NCI-H2171 (cell line): ENCODE results near the gene SLC43A2.

Experiments used
- DNase-seq: peaks from one replicate; lab custom pipeline; 2025; lab: John Stamatoyannopoulos, UW

SLC43A2 gene

DNA sequence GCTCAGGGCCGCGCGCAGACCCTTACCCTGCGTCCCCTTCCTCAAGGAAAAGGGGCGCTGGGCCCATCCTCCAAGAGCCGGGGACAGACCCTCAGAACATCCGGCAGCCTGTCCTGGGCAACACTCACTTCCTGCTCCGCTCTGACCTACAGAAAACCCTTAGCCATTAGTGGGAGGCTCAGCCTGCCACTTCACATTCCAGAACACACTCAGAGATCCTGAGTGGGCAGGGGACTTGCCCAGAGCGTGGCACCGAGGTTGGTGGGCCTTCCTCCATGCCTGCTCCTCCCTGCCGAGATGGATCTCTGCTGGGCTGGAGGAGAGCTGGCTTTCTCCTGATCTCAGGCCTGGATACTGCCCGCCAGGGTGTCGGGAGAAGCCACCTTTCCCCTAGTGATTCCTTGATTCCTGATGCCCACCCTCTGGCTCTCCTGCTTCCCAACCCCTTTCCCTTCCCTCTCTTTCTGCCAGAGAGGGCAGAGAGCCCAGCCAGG is 15.4 kb upstream of the SLC43A2 start:
- DNase-seq, result no peak

DNA sequence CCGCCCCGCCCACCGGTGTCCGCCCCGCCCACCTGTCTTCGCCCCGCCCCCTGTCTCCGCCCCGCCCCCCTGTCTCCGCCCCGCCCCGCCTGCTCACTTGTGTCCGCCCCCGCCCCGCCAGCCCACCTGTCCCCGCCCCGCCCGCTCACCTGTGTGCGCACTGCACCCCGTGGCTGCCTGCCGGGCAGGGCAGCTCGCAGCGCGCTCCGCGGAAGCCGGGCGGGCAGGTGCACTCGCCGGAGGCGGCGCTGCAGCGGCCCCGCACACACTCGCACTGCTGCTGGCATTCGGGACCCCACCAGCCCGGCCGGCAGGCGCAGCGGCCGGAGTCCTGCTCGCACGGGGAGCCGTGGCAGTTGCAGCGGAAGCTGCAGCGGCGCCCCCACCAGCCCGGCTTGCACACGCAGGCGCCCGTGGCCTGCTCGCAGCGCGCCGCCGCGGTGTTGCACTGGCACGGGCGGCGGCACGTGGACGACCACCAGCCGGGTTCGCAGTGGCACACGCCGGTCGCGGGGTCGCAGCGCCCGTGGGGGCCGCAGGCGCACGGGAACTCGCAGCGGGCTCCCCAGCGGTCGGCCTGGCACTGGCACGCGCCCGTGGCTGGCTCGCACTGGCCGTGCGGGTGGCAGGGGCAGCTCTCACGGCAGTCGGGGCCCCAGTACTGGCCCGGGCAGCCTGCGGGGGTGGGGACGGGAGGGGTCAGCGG is 14.8 kb upstream of the SLC43A2 start:
- peak; percentile 98 for DNase-seq

DNA sequence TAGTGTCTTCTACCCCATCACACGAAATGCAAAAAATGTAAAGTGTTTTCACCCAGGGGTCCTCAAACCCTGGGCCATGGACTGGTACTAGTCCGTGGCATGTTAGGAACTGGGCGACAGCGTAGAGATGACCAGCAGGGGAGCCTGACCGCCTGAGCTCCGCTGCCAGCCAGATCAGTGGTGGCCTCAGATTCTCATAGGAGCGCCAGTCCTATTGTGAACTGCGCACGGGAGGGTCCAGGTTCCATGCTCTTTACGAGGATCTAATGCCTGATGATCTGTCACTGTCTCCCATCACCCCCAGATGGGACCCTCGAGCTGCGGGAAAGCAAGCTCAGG is 12.4 kb upstream of the SLC43A2 start:
- DNase-seq, result no peak

DNA sequence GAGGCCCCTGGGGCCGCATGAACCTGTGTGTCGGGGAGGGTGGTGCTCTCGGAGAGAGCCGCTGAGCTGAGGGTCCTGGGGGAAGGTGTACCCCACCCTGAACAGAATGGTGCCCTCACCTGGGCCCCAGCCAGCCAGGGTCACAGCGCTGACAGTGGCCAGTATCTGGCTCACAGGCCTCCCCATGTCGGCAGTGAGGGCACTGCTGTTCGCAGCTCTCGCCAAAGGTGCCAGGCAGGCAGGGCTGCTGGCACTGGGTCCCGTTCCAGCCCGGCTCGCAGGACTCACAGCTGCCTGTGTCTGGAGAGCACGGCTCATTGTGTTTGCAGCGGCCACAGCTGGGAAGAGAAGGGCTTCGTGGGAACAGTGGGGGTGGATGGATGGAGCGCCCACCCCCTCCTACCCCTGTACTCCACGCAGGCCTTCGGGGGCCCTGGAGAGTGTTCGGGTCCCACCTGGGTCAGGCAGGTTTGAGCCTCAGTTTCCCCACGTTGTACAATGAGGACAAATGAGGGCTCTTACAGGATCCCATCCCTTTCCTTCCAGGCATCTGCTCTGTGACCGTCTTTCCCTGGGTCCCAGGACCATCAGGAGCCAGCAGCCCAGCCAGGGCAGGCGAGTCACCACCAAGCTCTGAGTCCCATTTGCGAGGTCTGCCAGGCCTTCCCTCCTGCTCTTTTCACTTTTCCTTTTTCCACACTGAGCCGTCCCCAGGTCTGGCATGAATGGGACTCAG is 11.9 kb upstream of the SLC43A2 start:
- DNase-seq, result no peak

DNA sequence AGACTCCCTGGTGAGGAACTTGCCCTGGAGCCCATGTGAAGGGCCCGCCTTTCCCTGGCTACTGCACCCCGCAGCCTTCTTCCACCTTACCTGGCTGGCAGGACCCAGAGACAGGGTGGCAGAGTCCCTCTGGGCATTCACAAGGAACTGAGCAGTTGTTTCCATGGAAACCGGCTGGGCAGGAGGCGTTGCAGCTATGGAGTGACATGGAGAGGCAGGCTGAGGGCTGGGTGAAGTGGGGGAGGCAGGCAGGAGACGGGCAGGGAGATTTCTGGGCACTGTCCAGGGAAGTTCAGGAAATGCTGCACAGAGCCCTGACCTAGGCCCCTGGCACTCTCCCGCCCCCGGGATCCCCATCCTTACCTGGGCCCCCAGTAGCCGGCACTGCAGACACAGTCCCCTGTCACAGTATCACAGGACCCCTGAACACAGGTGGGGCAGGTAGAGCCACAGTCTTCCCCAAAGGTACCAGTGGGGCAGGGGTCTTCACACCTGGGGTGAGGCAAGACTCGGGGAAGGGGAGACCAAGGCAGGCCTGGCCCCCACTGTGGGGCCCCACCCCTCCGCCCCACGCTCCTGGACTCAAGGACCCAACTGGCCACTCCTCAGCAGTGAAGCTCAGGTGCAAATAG is 11.0 kb upstream of the SLC43A2 start:
- peak; percentile 21 for DNase-seq

DNA sequence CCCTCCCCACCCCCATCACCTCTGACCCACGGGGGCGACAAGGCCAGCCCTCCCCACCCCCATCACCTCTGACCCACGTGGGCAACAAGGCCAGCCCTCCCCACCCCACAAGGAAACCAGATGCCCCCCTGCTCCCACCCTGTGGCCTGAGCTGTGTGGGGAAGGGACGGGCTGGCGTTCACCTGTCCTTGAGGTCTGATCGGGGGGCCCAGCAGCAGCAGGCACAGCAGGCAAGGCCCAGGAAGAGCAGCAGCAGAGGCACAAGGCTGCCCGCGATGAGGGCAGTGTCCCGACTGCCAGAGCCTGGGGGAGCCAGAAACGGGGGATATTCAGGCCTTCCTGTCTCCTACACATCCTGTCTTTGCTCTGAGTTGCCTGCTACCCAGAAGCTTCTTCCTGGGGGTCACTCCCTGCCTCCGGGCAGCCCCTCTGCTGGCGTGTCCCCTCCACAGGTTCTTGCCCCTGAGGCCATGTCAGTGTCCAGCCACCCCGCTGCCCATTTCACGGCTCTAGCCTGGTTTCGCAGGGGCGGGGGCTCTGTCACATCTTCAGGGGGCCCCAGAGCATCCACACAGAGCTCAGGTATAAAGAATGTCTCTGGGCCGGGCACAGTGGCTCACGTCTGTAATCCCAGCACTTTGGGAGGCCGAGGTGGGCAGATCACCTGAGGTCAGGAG is 10.1 kb upstream of the SLC43A2 start:
- DNase-seq, result no peak

DNA sequence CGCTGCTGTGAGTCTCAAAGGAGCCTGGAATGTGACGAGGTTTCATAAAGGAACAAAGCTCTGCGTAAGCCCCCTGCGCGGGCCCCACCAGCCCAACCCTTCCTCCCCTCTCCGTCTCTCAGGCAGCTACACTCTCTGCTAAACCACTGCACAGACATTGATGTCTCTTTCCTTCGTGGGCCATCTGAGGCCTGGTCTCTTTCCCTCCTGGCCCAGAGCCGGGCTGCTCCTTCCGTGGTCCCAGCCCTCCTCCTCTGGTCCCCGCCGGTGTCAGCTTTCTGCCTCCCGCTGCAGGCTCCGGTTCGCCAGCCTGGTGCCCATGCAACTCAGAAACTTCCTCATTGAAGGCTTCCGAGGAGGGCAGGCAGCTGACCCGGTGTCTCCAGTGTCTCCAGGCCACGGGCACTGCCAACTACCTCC is 9.5 kb upstream of the SLC43A2 start:
- no peak for DNase-seq

DNA sequence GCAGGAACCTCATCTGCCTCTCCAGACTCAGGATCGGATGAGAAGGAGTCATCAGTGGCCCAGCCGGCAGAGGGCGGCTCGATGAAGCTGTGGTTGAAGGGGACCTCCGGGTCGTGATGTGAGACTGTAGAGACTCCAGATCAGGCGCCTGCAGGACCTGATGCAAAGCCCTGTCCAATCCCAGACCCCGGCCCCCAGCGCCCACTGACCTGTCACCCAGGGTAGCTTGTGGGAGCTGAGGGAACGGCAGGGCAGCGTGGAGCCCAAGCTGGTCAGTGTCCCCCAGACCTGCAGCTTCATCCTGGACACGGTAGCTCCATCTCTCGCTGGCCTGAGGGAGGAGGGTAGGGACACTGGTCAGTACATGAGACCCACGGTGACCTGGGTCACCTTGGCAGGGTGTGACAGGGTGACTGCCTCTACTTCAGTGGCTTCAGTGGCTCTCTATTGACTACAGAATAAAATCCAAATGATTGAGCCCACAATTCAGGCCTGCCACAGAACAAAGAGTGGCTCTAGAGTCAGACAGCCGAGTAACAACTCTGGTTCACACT is 8.2 kb upstream of the SLC43A2 start:
- DNase-seq, result no peak

DNA sequence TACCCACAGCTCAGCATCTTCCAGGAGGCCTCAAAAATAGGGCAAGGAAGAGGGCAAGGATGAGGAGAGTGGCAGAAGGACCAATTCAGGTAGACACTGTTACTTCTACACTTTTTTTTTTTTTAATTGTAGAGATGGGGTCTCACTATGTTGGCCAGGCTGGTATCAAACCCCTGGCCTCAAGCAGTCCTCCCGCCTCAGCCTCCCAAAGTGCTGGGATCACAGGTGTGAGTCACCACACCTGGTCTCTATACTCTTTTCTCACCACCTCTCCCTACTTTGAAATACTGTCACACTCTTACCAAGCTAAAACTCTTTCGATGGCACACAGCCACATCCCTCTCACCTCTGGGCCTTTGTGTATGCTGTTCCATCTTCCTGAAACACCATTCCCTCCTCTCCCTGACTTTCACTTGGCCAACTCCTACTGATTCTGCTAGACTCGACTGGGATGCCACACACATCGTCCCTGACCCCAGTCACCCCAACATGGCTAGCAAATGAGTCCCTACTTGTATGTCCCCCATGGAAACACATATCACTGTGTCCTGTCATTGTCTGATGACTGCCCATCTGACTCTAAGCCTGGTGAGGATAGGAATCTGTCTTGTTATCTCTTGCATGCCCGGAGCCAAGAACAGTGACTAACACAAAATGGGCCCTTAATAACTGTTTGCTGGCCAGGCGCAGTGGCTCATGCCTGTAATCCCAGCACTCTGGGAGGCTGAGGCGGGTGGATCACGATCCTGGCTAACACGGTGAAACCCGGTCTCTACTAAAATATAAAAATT is 7.2 kb upstream of the SLC43A2 start:
- no peak for DNase-seq

DNA sequence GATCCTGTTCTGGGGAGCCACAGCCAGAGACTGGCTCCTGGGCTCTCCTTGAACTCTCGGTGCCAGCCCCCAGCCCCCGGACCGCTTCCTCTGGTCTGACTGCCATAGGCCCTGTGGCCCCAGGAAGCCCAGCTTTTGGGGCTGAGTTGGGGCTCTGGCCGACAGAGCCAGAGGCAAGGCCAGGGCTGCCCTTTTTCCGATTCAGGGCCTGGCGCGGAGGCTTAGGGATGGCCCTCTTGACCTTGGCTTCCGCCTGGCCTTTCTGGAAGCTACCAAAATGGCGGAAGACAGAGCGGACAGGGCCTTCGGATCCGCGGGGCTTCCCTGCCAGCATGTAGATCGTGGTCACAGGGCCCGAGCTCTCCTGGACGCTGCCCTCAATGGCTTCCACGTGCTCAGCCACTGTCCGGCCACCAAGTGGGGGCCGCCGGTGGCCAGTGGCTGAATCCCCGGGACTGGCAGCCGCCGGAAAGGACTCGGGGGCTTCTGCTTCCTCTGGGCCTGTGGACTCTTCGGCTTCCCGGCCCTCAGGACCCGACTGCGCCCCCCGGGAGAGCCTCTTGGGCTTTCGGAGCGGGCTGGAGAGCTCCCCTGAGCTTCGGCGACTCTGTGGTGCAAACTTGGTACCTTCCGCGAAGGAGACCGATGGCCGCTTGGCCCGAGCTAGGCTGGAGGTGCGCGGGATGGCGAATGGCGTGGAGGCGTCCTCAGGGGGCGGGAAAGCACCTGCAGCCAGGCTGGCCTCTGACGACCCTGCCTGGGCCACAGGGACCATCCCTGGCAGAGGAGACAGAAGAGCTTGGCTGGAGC is 6.4 kb upstream of the SLC43A2 start:
- no peak for DNase-seq

DNA sequence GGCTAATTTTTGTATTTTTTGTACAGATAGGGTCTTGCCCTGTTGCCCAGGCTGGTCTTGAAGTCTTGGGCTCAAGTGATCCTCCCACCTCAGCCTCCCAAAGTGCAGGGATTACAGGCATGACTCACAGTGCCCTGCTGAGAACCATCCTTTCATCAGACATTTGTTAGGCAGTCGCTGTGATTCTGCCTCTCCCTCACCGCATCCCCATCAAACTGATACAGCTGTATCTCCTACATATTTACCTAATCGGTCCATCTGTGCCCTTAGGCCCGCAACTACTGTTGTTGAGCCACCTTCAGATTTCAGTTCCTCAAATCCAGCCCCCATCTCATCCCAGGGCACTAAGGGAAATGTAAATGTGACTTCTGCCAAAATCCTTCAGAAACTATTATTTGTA is 2.0 kb upstream of the SLC43A2 start:
- DNase-seq, result no peak

DNA sequence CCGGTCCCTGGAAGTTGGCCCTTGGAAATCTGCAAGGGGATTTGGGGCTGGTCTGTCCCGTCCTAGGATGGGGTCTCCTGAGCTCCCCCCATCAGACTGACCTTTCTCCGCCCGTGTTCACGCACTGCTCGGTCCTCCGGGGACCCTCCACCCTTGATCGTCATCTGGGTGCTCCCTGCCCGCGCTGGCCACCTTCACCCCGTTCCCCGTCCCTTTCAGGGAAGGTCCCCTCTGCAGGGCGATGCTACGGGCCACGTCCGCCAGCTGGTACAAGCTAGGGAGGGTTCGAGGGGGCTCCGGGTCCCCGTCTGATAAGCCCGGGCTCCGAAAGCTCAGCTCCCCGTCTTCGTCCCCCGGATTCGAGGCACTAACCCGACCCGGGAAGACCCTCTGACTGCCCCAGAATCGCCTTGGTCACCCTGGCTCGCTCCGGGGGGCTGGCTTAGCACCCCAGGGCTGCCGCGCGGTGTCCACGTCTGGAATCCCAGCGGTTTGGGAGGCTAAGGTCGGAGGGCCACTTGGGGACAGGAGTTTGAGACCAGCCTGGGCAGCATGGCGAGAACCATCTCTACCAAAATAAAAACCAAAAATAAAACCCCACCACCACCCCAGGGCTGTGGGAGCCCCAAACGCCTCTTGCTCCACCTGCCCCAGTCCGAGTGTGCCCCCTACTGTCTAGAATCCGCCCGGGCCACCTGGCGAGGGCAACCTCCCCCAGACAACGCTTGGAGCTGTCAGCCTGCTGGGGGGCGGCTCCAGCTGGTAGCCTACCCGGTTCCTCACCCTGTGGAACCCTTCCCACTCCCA is 1.1 kb upstream of the SLC43A2 start:
- DNase-seq, result peak; percentile 60

DNA sequence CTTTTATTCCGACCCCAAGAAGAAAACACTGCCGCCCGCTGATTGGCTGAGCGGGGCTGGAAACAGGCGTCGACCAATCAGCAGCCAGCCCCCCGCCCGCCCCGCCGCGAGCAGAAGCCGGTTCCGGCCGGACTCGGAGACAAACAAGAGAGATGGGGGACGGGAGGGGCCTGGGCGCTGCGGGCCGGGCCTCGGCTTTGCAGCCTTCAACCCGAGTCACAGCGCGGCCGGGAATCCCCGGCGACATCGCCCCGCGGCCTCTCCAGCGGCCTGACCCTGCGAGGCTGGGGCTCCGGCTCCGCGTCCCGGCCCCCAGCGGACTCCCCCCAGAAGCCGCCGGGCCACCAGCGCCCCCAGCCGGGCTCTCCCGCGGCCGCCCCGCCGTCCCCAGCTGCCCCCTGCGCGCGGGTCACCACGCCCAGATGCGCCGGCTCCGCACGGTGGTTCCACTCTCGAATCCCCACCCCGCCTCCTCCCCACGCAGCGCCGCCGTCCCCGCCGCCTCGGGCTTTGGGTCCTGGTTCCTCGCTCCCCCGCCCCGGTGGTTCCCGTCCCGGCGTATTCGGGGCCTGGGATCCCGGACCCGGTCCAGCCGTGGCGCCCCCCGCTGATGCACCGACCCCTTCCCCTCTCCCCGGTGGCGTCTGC is 346 bp upstream of the SLC43A2 start:
- DNase-seq, result peak; percentile 100

DNA sequence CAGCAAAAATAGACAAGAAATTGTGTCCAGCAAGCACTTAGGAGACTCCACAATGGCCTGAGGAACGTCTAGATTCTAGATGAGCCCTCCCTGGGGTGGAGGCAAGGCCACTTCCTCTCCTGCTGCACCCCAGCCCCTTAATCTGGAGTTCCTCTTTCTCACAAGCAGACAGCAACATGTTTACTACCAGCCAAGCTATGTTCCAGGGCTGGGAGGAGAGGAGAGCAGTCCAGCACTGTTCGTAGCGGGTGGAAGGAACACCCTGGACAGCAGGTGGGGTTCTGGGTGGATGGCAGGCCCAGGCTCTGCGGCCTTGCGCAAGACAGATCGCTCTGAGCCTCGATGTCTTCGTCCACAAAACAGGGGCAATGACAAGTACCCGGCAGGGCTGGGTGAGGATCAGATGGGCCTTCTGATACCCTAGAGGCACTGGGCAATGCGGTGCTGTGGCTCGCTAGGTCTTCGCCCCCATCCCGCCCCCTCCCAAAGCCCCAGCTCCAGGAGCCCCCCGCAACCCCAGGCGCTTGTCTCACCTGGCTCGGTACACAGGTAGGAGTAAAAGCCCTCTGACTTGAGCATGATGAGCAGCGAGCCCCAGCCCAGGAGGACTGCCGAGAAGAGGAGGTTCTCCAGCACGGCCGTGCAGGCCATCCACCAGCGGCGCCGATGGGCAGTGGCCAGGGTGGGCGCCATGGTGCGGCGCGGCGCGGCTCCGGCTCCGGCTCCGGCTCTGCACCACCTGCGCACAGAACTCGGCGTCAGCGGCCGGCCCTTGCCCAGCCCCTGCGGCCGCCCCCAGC is 1.3 kb downstream of the SLC43A2 start:
- DNase-seq, result no peak

DNA sequence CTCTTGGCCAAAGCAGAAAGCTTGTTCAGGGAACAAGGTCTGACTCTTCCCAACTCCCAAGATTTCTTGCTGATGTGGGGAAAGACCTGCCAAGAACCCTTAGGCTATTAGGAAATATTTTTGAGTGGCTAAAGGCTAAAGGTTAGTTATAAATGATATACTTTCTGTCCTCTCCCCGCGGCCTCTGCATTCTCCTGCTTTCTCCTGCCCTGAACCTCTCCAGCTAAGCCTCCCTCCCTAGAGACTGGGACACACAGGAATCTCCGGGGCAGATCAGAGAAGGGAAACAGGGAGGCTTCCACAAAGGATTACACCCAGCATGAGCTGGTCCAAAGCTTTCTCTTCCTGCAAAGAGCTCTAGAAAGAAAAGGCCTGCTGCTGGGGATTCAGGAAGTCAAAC is 2.3 kb downstream of the SLC43A2 start:
- no peak for DNase-seq

DNA sequence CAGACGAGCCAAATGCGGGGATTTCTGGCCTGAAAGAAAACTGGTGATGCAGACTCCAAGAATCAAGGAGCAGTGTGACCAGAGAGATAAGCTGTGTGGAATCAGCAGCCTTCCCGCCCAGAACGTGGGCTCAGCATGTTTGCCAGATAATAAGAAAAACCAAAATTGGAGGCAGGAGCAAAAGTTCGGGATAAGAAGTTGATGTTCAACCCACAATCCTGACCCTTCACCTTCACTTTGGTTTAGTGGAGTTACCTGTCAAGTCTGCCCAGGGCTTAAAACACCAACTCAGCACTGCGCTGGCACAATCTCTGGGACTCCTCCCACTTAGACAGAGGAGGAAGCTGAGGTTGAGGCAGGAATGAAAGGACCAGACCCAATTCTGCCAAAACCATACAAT is 3.1 kb downstream of the SLC43A2 start:
- DNase-seq, result no peak

DNA sequence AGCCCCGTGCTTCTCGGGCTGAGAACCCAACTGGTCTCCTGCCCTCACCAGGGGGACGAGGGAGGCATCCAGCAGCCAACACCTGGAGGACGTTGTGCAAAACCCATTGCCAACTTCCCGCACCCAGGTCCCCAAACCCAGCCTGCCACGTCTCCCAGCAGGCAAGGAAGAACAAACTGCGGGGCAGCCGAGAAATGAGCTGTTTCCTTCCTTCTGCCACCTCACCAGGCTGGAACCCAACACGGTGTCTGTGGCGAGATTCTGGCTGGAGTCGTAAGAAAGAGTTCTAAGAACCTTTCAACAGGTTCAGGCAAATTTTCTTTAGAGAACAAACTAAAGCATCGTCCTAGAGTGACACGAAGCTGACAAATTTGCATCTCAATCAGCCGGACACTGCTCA is 3.6 kb downstream of the SLC43A2 start:
- no peak for DNase-seq

DNA sequence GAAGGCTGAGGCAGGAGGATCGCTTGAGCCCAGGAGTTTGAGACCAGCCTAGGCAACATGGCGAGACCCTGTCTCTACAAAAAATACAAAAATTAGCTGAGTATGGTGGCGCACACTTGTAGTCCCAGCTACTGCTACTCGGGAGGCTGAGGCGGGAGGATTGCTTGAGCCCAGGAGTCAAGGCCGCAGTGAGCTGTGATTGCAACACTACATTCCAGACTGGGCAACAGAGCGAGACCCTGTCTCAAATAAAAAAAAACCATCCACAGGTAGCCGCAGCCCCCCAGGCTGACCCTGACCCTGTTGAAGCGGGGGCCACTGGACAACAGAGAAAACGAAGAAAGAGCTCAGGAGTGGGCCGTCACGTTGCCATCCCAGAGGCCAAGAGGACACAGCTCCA is 4.0 kb downstream of the SLC43A2 start:
- no peak for DNase-seq
